ENCODE data around the gene CHST9. TPM values are rescaled to one million over a fixed set of nuclear protein-coding genes. Genes with fewer than 3 reads are reported as not detected.

CHST9 gene
- total and polyA plus RNA-seq, 2 of the 13 experiments (the other 11 are each of a cell fraction or from before 2014, with no cell fraction given): 3.2 to 9.6 TPM

GRCh38 chr18:27061488-27062095 lies 123.5 kb downstream of the CHST9 start (continued):
- TF ChIP-seq, protein P1, sequence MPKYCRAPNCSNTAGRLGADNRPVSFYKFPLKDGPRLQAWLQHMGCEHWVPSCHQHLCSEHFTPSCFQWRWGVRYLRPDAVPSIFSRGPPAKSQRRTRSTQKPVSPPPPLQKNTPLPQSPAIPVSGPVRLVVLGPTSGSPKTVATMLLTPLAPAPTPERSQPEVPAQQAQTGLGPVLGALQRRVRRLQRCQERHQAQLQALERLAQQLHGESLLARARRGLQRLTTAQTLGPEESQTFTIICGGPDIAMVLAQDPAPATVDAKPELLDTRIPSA (CRISPR knock-in tag; IDR thresholded peaks at IDR 0.05; ENCODE audit: borderline replicate concordance): no peak
- no peak for TF ChIP-seq FOXA1 (IDR thresholded peaks at IDR 0.05)
- TF ChIP-seq FOXA1 (CRISPR knock-in tag; IDR thresholded peaks at IDR 0.05): 0 out of 2 replicates have a peak, but pooled peaks have one; percentile 10
- TF ChIP-seq SALL1 (CRISPR knock-in tag; IDR thresholded peaks at IDR 0.05): peak; percentile 38; the same call in 1 of the 2 replicates
- TF ChIP-seq ZMYM4 (CRISPR knock-in tag; IDR thresholded peaks at IDR 0.05): peak; percentile 67
- no peak for TF ChIP-seq ZNF569 (CRISPR knock-in tag; IDR thresholded peaks at IDR 0.05; ENCODE audit: borderline replicate concordance)
- peak; percentile 50; the same call in 1 of the 2 replicates for TF ChIP-seq MAX (IDR thresholded peaks at IDR 0.05)
- TF ChIP-seq MEIS2 (CRISPR knock-in tag; IDR thresholded peaks at IDR 0.05): no peak
- peak; percentile 64; the same call in 1 of the 2 replicates for TF ChIP-seq SOX5 (CRISPR knock-in tag; IDR thresholded peaks at IDR 0.05; ENCODE audit: borderline replicate concordance)
- no peak for TF ChIP-seq BRF2 (CRISPR knock-in tag; IDR thresholded peaks at IDR 0.05)
- peak; percentile 39 for TF ChIP-seq GATAD2A (CRISPR knock-in tag; IDR thresholded peaks at IDR 0.05)
- peak; percentile 76 for TF ChIP-seq HNF4A (CRISPR knock-in tag; IDR thresholded peaks at IDR 0.05)
- no peak for TF ChIP-seq CREB1 (IDR thresholded peaks at IDR 0.05)
- peak; percentile 48; the same call in 1 of the 2 replicates for TF ChIP-seq CREB1 (CRISPR knock-in tag; IDR thresholded peaks at IDR 0.05)
- TF ChIP-seq SPEN (CRISPR knock-in tag; IDR thresholded peaks at IDR 0.05; ENCODE audit: low read depth): no peak
- TF ChIP-seq, protein P2, sequence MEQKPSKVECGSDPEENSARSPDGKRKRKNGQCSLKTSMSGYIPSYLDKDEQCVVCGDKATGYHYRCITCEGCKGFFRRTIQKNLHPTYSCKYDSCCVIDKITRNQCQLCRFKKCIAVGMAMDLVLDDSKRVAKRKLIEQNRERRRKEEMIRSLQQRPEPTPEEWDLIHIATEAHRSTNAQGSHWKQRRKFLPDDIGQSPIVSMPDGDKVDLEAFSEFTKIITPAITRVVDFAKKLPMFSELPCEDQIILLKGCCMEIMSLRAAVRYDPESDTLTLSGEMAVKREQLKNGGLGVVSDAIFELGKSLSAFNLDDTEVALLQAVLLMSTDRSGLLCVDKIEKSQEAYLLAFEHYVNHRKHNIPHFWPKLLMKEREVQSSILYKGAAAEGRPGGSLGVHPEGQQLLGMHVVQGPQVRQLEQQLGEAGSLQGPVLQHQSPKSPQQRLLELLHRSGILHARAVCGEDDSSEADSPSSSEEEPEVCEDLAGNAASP (CRISPR knock-in tag; IDR thresholded peaks at IDR 0.05; ENCODE audit: borderline replicate concordance): 0 out of 2 replicates have a peak, but pooled peaks have one; percentile 16
- TF ChIP-seq ZNF263 (CRISPR knock-in tag; IDR thresholded peaks at IDR 0.05): no peak
- TF ChIP-seq TBX3 (IDR thresholded peaks at IDR 0.05; ENCODE audit: borderline replicate concordance): 0 out of 2 replicates have a peak, but pooled peaks have one; percentile 15
- peak; percentile 76 for TF ChIP-seq ZNF644 (CRISPR knock-in tag; IDR thresholded peaks at IDR 0.05; ENCODE audit: low read depth)
- peak; percentile 99 for TF ChIP-seq BHLHE40 (IDR thresholded peaks at IDR 0.05; ENCODE audit: low read length)
- 0 out of 2 replicates have a peak, but pooled peaks have one; percentile 33 for TF ChIP-seq KDM6A (CRISPR knock-in tag; IDR thresholded peaks at IDR 0.05; ENCODE audit: low read depth)
- TF ChIP-seq ZNF7 (CRISPR knock-in tag; IDR thresholded peaks at IDR 0.05): no peak
- peak; percentile 46 for TF ChIP-seq PATZ1 (CRISPR knock-in tag; IDR thresholded peaks at IDR 0.05)
- no peak for TF ChIP-seq ONECUT2 (CRISPR knock-in tag; IDR thresholded peaks at IDR 0.05)
- 0 out of 2 replicates have a peak, but pooled peaks have one; percentile 5 for TF ChIP-seq FOSL2 (CRISPR knock-in tag; IDR thresholded peaks at IDR 0.05)
- no peak for TF ChIP-seq ZNF205 (CRISPR knock-in tag; IDR thresholded peaks at IDR 0.05)
- no peak for TF ChIP-seq CERS6 (CRISPR knock-in tag; IDR thresholded peaks at IDR 0.05)
- TF ChIP-seq CEBPG (CRISPR knock-in tag; IDR thresholded peaks at IDR 0.05): peak; percentile 81
